Tibial artery (tissue), 4 donors: Measurements from ENCODE around the gene TAT.
"Not testable (repeated sequence)": the region's sequence is repeated elsewhere in the genome, so short reads cannot be mapped to it uniquely, and the experiment has no call there.

Experiments
- DNase-seq, 2 donors: peaks; one replicate each; pipeline ENCODE4 v3.0.0-alpha.2; 2019
- H3K27ac ChIP-seq, 2 donors: fragments of 200-600 bp; sonication (generic) in 1 of 2; 1 replicate in 1 of 2; 2 replicates in 1 of 2; pipeline ENCODE4 v1.5.1; 2018 to 2019; ENCODE audit warnings: mild to moderate bottlenecking in 1 of 2
- H3K27me3 ChIP-seq, 2 donors: fragments of 200-600 bp; sonication (generic) in 1 of 2; one replicate each; pipeline versions ENCODE4 v1.5.1 to v1.6.0; 2016 to 2019
- H3K36me3 ChIP-seq, 3 donors: fragments of 200-600 bp; sonication (generic) in 2 of 3; one replicate each; pipeline ENCODE4 v1.5.1; 2016 to 2019; ENCODE audit warnings: mild to moderate bottlenecking in 2 of 3
- H3K4me1 ChIP-seq, 4 donors: fragments of 200-600 bp; sonication (generic) in 2 of 4; 1 replicate in 3 of 4; 2 replicates in 1 of 4; pipeline ENCODE4 v1.5.1; 2016 to 2019
- H3K4me3 ChIP-seq, 2 donors: fragments of 200-600 bp; sonication (generic) in 1 of 2; 1 replicate in 1 of 2; 2 replicates in 1 of 2; pipeline ENCODE4 v1.5.1; 2018 to 2019; ENCODE audit warnings: mild to moderate bottlenecking in 2 of 2
- H3K9me3 ChIP-seq, 3 donors: fragments of 200-600 bp; sonication (generic) in 1 of 3; one replicate each; pipeline ENCODE4 v1.5.1; 2016 to 2019
- CTCF ChIP-seq, 2 experiments: fragments of 200-600 bp in 1 of 2; fragments of 450-650 bp in 1 of 2; IDR thresholded peaks; one replicate each; pipeline ENCODE4 v1.5.1; 2017 to 2019; ENCODE audit warnings: antibody characterized with exemption in 2 of 2, mild to moderate bottlenecking in 1 of 2, moderate library complexity in 1 of 2
- intact Hi-C: fragments of 100-400 bp; cut with DNase I; formaldehyde crosslinking; loops from one replicate; pipeline ENCODE4 v1.15.0; 2023; ENCODE audit warnings: low total_unique reads

The TAT gene

GRCh38 chr16:71594000-71594646 is 17.2 kb upstream of the TAT start:
- Histone ChIP-seq H3K27ac (no peak overlapping the region), H3K9me3 (no peaks in the 10 kb centered on the region), H3K4me1 (no peaks in the 10 kb centered on the region), H3K27me3 (no peaks in the 10 kb centered on the region), H3K36me3 (no peaks in the 10 kb centered on the region), H3K4me3 (no peak overlapping the region)
- no peak for DNase-seq
- no peak for TF ChIP-seq CTCF (IDR thresholded peaks at IDR 0.05)
- intact Hi-C loops: no loop called here

GRCh38 chr16:71593048-71593999 is 16.4 kb upstream of the TAT start:
- no peak for DNase-seq
- H3K4me3 ChIP-seq: no peak overlapping the region
- H3K27me3 ChIP-seq: no peaks in the 10 kb centered on the region
- intact Hi-C loops: no loop called here
- no peak overlapping the region for H3K27ac ChIP-seq
- no peaks in the 10 kb centered on the region for H3K9me3 ChIP-seq
- no peaks in the 10 kb centered on the region for H3K36me3 ChIP-seq
- no peak for TF ChIP-seq CTCF (IDR thresholded peaks at IDR 0.05)
- H3K4me1 ChIP-seq: no peaks in the 10 kb centered on the region

GRCh38 chr16:71591917-71592316 is 15.0 kb upstream of the TAT start:
- no peaks in the 10 kb centered on the region for H3K9me3 ChIP-seq
- H3K4me3 ChIP-seq: no peak overlapping the region
- no peak for DNase-seq
- intact Hi-C loops: no loop called here
- no peak for TF ChIP-seq CTCF (IDR thresholded peaks at IDR 0.05)
- H3K27ac ChIP-seq: no peak overlapping the region
- no peaks in the 10 kb centered on the region for H3K36me3 ChIP-seq
- H3K27me3 ChIP-seq: no peaks in the 10 kb centered on the region
- no peaks in the 10 kb centered on the region for H3K4me1 ChIP-seq

- no peak for TF ChIP-seq CTCF (IDR thresholded peaks at IDR 0.05)
- intact Hi-C loops: no loop called here
- H3K4me3 ChIP-seq: no peak overlapping the region
- DNase-seq: no peak
- no peak overlapping the region for H3K27ac ChIP-seq
- H3K27me3 ChIP-seq: no peaks in the 10 kb centered on the region
- no peaks in the 10 kb centered on the region for H3K9me3 ChIP-seq
- H3K4me1 ChIP-seq: no peaks in the 10 kb centered on the region
- no peaks in the 10 kb centered on the region for H3K36me3 ChIP-seq
Observed at GRCh38 chr16:71590584-71590983, 13.7 kb upstream of the TAT start.

GRCh38 chr16:71590071-71590470 is 13.2 kb upstream of the TAT start:
- H3K4me1 ChIP-seq, intact Hi-C loops, H3K27ac ChIP-seq, H3K36me3 ChIP-seq, H3K4me3 ChIP-seq, H3K9me3 ChIP-seq, H3K27me3 ChIP-seq, DNase-seq: not testable (repeated sequence)

- H3K27me3 ChIP-seq, H3K27ac ChIP-seq, DNase-seq, H3K4me3 ChIP-seq, H3K4me1 ChIP-seq, intact Hi-C loops, H3K9me3 ChIP-seq, H3K36me3 ChIP-seq: not testable (repeated sequence)
Observed at GRCh38 chr16:71589334-71589733, 12.4 kb upstream of the TAT start.
